T-helper 22 cell (primary cell): ENCODE measurements around the gene ZNF557.

Experiments used
- DNase-seq: peaks from one replicate; pipeline ENCODE4 v3.0.0-alpha.2; 2020; ENCODE audit warnings: low read depth

The ZNF557 gene

GRCh38 chr19:7125221-7125620 lies 55.7 kb downstream of the ZNF557 start:
- no peak for DNase-seq

- DNase-seq, result no peak
Observed at GRCh38 chr19:7126132-7126531, 56.6 kb downstream of the ZNF557 start.

- no peak for DNase-seq
Observed at GRCh38 chr19:7130043-7130442, 60.5 kb downstream of the ZNF557 start.

GRCh38 chr19:7132054-7132453 lies 62.6 kb downstream of the ZNF557 start:
- DNase-seq, result no peak

- no peak for DNase-seq
Observed at GRCh38 chr19:7137120-7137519, 67.6 kb downstream of the ZNF557 start.
